SU-DHL-6 (cell line): Measurements from ENCODE around the gene EDNRA.

Experiments used
- CTCF ChIP-seq: fragments of 200-600 bp; sonication (generic); IDR thresholded peaks from one replicate; pipeline ENCODE4 v1.5.1; 2017; ENCODE audit warnings: antibody characterized with exemption, mild to moderate bottlenecking, low read length, moderate library complexity; ENCODE audit not compliant: insufficient read depth, poor library complexity, severe bottlenecking
- EZH2phosphoT487 ChIP-seq: fragments of 200-600 bp; sonication (generic), shearing (Covaris generic); conservative IDR thresholded peaks from 2 replicates; pipeline ENCODE4 v1.6.1; 2018; ENCODE audit warnings: mild to moderate bottlenecking, antibody characterized with exemption, low read length, moderate library complexity, mixed read lengths

GRCh38 chr4:147591106-147591505, 110.2 kb downstream of the EDNRA start:
- TF ChIP-seq CTCF (no peak), EZH2phosphoT487 (no peak)
